Heart left ventricle (tissue), 16 donors: Measurements from ENCODE around the gene ACTA2. TPM values are rescaled to one million over a fixed set of nuclear protein-coding genes. Genes with fewer than 3 reads are reported as not detected.

Experiments used
- ATAC-seq, 4 donors: fragments of 200-7000 bp; cut with Tn5 transposase; one replicate each; pipeline ENCODE4 v1.9.1; 2020 to 2022; ENCODE audit warnings: moderate library complexity in 4 of 4, mild to moderate bottlenecking in 3 of 4, moderate number of reproducible peaks in 1 of 4
- DNase-seq, 5 donors: peaks; one replicate each; pipeline ENCODE4 v3.0.0-alpha.2; 2020
- H3K27ac ChIP-seq, 12 donors: fragments of 200-600 bp; sonication (generic) in 4 of 12; one replicate each; pipeline versions ENCODE4 v1.5.0 to v1.8.0; 2016 to 2022; ENCODE audit warnings: mild to moderate bottlenecking in 2 of 12
- H3K27me3 ChIP-seq, 9 donors: fragments of 200-600 bp; sonication (generic) in 2 of 9; one replicate each; pipeline versions ENCODE4 v1.5.1 to v1.8.0; 2016 to 2022; ENCODE audit warnings: mild to moderate bottlenecking in 3 of 9
- H3K36me3 ChIP-seq, 9 donors: fragments of 200-600 bp; sonication (generic) in 2 of 9; one replicate each; pipeline versions ENCODE4 v1.5.0 to v1.8.0; 2018 to 2022; ENCODE audit warnings: mild to moderate bottlenecking in 2 of 9
- H3K4me1 ChIP-seq, 12 donors: fragments of 200-600 bp; sonication (generic) in 4 of 12; one replicate each; pipeline versions ENCODE4 v1.5.0 to v1.8.0; 2016 to 2022; ENCODE audit warnings: mild to moderate bottlenecking in 3 of 12
- H3K4me3 ChIP-seq, 12 donors: fragments of 200-600 bp; sonication (generic) in 4 of 12; one replicate each; pipeline versions ENCODE4 v1.5.0 to v1.8.0; 2017 to 2022; ENCODE audit warnings: mild to moderate bottlenecking in 9 of 12, moderate library complexity in 4 of 12
- H3K9me3 ChIP-seq, 12 donors: fragments of 200-600 bp; sonication (generic) in 4 of 12; one replicate each; pipeline versions ENCODE4 v1.5.0 to v1.8.0; 2016 to 2022; ENCODE audit warnings: mild to moderate bottlenecking in 1 of 12
- POLR2A ChIP-seq, 2 donors: fragments of 450-650 bp; IDR thresholded peaks; one replicate each; pipeline ENCODE4 v1.6.1; 2017; ENCODE audit warnings: antibody characterized with exemption in 2 of 2, mild to moderate bottlenecking in 2 of 2, moderate library complexity in 2 of 2
- WGBS, 4 donors: extraction: QIAGEN DNeasy Blood & Tissue Kit in 2 of 4; methylation state at CpG; one replicate each; pipeline versions ENCODE4 v1.1.5 to v1.1.7; 2013 to 2018; 5-methylcytosine and 5-hydroxymethylcytosine counted together
- intact Hi-C, 10 donors: fragments of 100-400 bp; cut with DNase I; formaldehyde crosslinking; loops; one replicate each; pipeline versions ENCODE4 v1.11.1 to v1.14.2; 2022
- polyA plus RNA-seq, 2 donors: library from polyadenylated mRNA; stranded (reverse); fragments of 200-250 nt; gene quantifications; one replicate each; pipeline ENCODE4 v1.2.3, GENCODE V29; 2013
- total RNA-seq, 9 donors: library from RNA; depleted of rRNA in 2 of 9; stranded (reverse); fragments of >200 nt in 2 of 9; fragmentation: NEBNext Ultra II Directional in 3 of 9; extraction: Animal tissue kit (Norgen Biotek cat#: 25700) in 3 of 9; gene quantifications; one replicate each; pipeline versions ENCODE4 v1.1.0 to v1.2.4, GENCODE V29; 2016 to 2023
- TF ChIP-seq, protein P1 (sequence below), 12 donors: fragments of 200-600 bp; sonication (generic) in 4 of 12; IDR thresholded peaks; one replicate each; pipeline versions ENCODE4 v1.5.0 to v1.8.0; 2018 to 2022; ENCODE audit warnings: antibody characterized with exemption in 12 of 12, mild to moderate bottlenecking in 5 of 12
- donor health status: ischemic (EF 13 %, LVEDD 7.1; RV severe dilation, severe dysfunction).
- donor health status: healthy with polysubstance abuse.
- donor health status: DM: no; HTN: yes; CAD: no.
- donor health status: DM: no; HTN: no; CAD: no.
- donor health status: ischemic (EF 25% LVEDD 6.9; RV normal size, moderate dysfunction).
- donor health status: ischemic (EF 25% LVEDD 5.7; RV mildly dilated, moderate dysfunction).
- donor health status: healthy.
- donor health status: DM: yes; HTN: yes; CAD: no.
- donor health status: ischemic (EF 35%, LVEDD 5.7; RV mildly dilated, moderate dysfunction).
- donor health status: nonischemic (EF 11% LVEDD 7.7; RV severe dilation, severe dysfunction).
- donor health status: DM: yes; HTN: yes; CAD: no.
- donor health status: PGD.
- donor health status: ischemic (EF 29% LVEDD 5.4; RV normal size, mild dysfunction).
- donor health status: nonischemic (EF 23%, LVEDD 6.1; RV moderate dilation, normal function).

ACTA2 gene
- total and polyA plus RNA-seq, 11 donors = 70.9 to 244 (median 110) TPM

DNA sequence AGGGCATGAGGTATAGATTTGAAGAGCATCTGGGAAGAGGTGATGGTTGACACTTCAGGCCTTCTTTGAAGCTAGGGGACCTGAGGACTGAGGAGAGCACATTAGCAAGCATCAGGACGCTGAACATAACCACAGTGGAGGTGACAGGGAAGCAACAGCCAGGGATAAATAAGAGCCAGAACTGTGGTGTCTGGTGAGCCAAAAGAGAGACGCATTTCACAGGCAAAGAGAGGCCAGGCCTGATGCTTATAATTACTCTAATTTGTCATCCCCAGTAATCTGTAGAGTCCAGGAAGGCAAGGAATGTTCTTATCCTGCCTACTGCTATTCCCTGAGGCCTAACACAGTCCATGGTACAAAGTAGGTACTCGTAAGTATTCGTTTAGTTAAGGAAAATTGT is 27.7 kb upstream of the ACTA2 start:
- H3K4me1 ChIP-seq = peaks cover 0 to 62% (median 20%) of the 10 kb centered on the region in 12 donors
- peak overlapping the region in 11 of 12 donors; percentile 15 to 78 (median 64) for H3K27ac ChIP-seq
- WGBS, 4 donors = 62 to 70% (median 65%) methylated on average over 4 of the region's 4 CpGs
- no peak for TF ChIP-seq POLR2A (IDR thresholded peaks at IDR 0.05)
- TF ChIP-seq, protein P1, sequence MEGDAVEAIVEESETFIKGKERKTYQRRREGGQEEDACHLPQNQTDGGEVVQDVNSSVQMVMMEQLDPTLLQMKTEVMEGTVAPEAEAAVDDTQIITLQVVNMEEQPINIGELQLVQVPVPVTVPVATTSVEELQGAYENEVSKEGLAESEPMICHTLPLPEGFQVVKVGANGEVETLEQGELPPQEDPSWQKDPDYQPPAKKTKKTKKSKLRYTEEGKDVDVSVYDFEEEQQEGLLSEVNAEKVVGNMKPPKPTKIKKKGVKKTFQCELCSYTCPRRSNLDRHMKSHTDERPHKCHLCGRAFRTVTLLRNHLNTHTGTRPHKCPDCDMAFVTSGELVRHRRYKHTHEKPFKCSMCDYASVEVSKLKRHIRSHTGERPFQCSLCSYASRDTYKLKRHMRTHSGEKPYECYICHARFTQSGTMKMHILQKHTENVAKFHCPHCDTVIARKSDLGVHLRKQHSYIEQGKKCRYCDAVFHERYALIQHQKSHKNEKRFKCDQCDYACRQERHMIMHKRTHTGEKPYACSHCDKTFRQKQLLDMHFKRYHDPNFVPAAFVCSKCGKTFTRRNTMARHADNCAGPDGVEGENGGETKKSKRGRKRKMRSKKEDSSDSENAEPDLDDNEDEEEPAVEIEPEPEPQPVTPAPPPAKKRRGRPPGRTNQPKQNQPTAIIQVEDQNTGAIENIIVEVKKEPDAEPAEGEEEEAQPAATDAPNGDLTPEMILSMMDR (IDR thresholded peaks at IDR 0.05) = no peak
- DNase-seq = no peak
- H3K36me3 ChIP-seq = no peaks in the 10 kb centered on the region
- no peak overlapping the region for H3K4me3 ChIP-seq
- H3K27me3 ChIP-seq = no peaks in the 10 kb centered on the region
- ATAC-seq = peak in 3 of 4 donors; percentile 6 to 30 (median 25)
- H3K9me3 ChIP-seq = no peaks in the 10 kb centered on the region
- intact Hi-C loops = no loop called here

DNA sequence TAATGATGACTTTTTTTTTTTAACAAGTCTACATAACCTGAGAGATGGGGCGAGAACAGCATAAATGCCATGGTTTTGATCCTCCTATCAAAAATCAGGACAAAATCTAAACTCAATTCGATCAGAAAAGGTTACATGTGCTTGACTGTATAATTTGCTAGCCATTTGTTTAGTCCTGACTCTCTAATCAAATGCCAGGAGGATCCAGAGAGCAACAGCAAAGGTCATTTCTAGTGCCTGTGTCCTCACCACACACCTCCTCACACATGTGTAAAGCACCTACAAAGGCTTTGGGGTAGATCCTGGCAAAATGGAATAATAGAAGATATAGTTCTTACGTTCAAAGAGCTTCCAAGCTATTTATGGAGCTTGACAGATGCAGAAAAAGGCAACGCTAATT is 27.0 kb upstream of the ACTA2 start:
- 76 to 83% (median 80%) methylated on average over 4 of the region's 4 CpGs for WGBS, 4 donors
- DNase-seq (no peak), ATAC-seq (no peak)
- peak overlapping the region in 11 of 12 donors; percentile 15 to 78 (median 64) for H3K27ac ChIP-seq
- H3K36me3 ChIP-seq = no peaks in the 10 kb centered on the region
- no peaks in the 10 kb centered on the region for H3K9me3 ChIP-seq
- H3K27me3 ChIP-seq = no peaks in the 10 kb centered on the region
- intact Hi-C loops = no loop called here
- peaks cover 0 to 64% (median 21%) of the 10 kb centered on the region in 12 donors for H3K4me1 ChIP-seq
- no peak overlapping the region for H3K4me3 ChIP-seq
- TF ChIP-seq, protein P1 (IDR thresholded peaks at IDR 0.05) = no peak
- TF ChIP-seq POLR2A (IDR thresholded peaks at IDR 0.05) = no peak

DNA sequence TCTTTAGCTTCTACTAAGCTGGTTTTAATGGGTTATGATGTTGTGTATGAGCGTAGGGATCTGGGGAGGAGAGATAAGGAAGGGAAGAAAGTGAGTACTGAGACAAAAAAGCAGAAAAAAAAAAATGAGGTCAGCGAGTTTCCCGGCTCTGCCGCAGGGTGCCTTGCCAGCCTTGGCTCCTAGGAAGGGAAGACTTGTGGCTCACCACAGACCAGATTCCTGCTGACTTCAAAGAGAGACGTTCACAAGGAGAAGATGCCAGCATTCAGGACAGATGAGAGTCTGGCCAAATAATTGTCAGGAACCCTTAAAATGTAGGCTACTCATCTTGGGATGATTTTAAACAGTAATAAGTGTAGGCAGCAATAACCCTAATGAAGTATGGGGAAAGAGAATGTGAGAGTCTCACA is 26.6 kb upstream of the ACTA2 start:
- peak overlapping the region; percentile 15 to 78 (median 63) for H3K27ac ChIP-seq
- H3K4me1 ChIP-seq = peaks cover 0 to 68% (median 25%) of the 10 kb centered on the region in 12 donors
- no peak for TF ChIP-seq POLR2A (IDR thresholded peaks at IDR 0.05)
- TF ChIP-seq, protein P1 (IDR thresholded peaks at IDR 0.05) = no peak
- ATAC-seq (peak; percentile 34 to 75 (median 63)), DNase-seq (peak in 3 of 5 donors; percentile 44 to 55 (median 44))
- H3K4me3 ChIP-seq = no peak overlapping the region
- no peaks in the 10 kb centered on the region for H3K36me3 ChIP-seq
- no peaks in the 10 kb centered on the region for H3K9me3 ChIP-seq
- 49 to 65% (median 58%) methylated on average over 5 of the region's 5 CpGs for WGBS, 4 donors
- no peaks in the 10 kb centered on the region for H3K27me3 ChIP-seq
- intact Hi-C loops = no loop called here

DNA sequence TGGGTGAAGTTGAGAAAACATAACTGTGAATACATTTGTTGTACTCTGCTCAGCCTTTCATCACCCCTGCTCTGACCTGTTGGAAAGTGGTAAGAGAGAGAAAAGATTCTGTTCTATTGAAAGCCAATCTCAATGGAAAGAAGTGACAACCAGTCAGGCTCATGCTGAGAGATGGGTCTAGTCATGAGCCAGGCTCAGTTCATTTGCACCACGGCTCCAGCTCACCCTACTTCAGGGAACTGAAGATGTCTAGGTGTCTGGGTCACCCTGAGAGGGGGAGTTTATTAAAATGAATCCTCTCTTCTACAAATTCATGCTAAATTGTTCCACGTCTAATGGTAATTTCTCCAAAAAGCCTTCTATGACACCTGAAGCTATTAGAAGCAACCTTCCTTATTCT is 25.9 kb upstream of the ACTA2 start:
- peak overlapping the region in 11 of 12 donors; percentile 4 to 78 (median 64) for H3K27ac ChIP-seq
- no peaks in the 10 kb centered on the region for H3K27me3 ChIP-seq
- TF ChIP-seq, protein P1 (IDR thresholded peaks at IDR 0.05) = no peak
- TF ChIP-seq POLR2A (IDR thresholded peaks at IDR 0.05) = no peak
- 91 to 95% (median 94%) methylated on average over 2 of the region's 2 CpGs for WGBS, 4 donors
- no peak for ATAC-seq
- intact Hi-C loops = no loop called here
- no peaks in the 10 kb centered on the region for H3K9me3 ChIP-seq
- H3K4me3 ChIP-seq = no peak overlapping the region
- DNase-seq = no peak
- no peaks in the 10 kb centered on the region for H3K36me3 ChIP-seq
- peaks cover 0 to 66% (median 27%) of the 10 kb centered on the region in 12 donors for H3K4me1 ChIP-seq
